SK-N-MC (cell line): Measurements from ENCODE around the gene PTPRN2.
"Not testable (repeated sequence)": the region's sequence is repeated elsewhere in the genome, so short reads cannot be mapped to it uniquely, and the experiment has no call there.

Experiments used
- DNase-seq: peaks from one replicate; pipeline ENCODE4 v3.0.0-alpha.2; 2011; ENCODE audit warnings: low read depth, low spot score
- H3K27ac ChIP-seq: fragments of 200-600 bp; sonication (generic); 2 replicates; pipeline ENCODE4 v1.5.1; 2016; ENCODE audit warnings: mixed run types
- H3K36me3 ChIP-seq: fragments of 200-600 bp; sonication (generic); 2 replicates; pipeline ENCODE4 v1.6.1; 2017; ENCODE audit warnings: antibody characterized with exemption, low read length, mixed read lengths; ENCODE audit not compliant: insufficient read depth
- H3K4me3 ChIP-seq: fragments of 200-600 bp; sonication (generic); 2 replicates; pipeline ENCODE4 v1.5.1; 2016
- H3K9ac ChIP-seq: fragments of 200-600 bp; sonication (generic); 2 replicates; pipeline ENCODE4 v1.8.0; 2017; ENCODE audit warnings: mixed run types, mixed read lengths; ENCODE audit not compliant: insufficient read length
- H3K9me3 ChIP-seq: fragments of 200-600 bp; sonication (generic); 2 replicates; pipeline ENCODE4 v1.6.1; 2017; ENCODE audit warnings: low read depth, mild to moderate bottlenecking, antibody characterized with exemption, low read length, moderate library complexity, mixed read lengths
- EZH2 ChIP-seq: fragments of 200-600 bp; sonication (generic); IDR thresholded peaks from one replicate; pipeline ENCODE4 v1.6.1; 2017; ENCODE audit warnings: antibody characterized with exemption
- FOXP2 ChIP-seq: optimal IDR thresholded peaks from 2 replicates; pipeline ENCODE3; 2011; ENCODE audit warnings: mild to moderate bottlenecking, moderate library complexity; ENCODE audit not compliant: insufficient read depth; ENCODE audit errors: extremely low read length, control extremely low read depth
- POLR2AphosphoS5 ChIP-seq: IDR thresholded peaks from 2 replicates; pipeline ENCODE4 v1.6.1; 2012; ENCODE audit warnings: mild to moderate bottlenecking, low read depth, low read length, borderline replicate concordance

Gene PTPRN2

GRCh38 chr7:158303121-158303520 lies 284.5 kb downstream of the PTPRN2 start:
- no peak for DNase-seq
- Histone ChIP-seq H3K4me3 (no peak overlapping the region), H3K27ac (peak overlapping the region; percentile 33; the same call in 1 of the 2 replicates), H3K9me3 (peaks cover 4% of the 10 kb centered on the region; the same call in 1 of the 2 replicates), H3K36me3 (no peaks in the 10 kb centered on the region), H3K9ac (no peak overlapping the region)
- TF ChIP-seq POLR2AphosphoS5 = no peak
- no peak for TF ChIP-seq EZH2
- no peak for TF ChIP-seq FOXP2

DNA sequence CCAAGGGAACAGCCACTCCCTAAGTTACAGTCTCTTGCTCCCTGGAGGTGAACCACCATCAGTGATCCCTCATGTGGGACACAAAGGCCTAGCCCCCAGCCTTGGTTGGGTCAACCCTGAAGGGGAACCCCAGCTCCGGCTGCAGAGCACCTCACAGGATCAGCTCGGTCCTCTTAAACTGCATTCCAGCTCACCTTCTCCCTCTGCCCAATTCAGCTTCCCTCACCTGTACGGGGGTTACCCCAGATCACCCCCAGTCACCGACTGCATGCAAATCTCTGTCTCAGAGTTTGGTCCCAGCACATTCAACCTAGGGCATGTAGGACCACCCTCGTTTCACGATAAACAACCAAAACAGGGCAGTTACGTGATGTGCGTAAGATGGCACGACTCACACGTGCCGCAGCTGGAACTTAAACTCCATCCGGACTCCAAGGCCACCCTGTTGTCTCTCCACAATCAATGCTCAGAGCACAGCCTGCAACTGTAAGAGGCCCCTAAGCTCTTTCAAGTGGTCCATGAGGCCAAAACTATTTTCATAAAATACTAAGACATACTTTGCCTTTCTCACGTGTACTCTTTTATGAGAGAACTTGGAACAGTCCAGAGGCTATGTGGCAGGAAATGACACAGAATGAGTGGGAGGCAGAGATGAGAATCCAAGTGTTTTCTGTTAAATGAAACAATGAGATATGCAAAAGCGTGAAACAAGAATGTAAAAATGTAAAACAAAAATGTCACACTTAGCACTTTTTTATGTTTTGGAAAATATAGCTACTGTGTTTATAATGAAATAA lies 285.2 kb downstream of the PTPRN2 start:
- Histone ChIP-seq H3K9ac (no peak overlapping the region), H3K36me3 (no peaks in the 10 kb centered on the region), H3K27ac (no peak overlapping the region; the same call in 1 of the 2 replicates), H3K9me3 (no peaks in the 10 kb centered on the region), H3K4me3 (no peak overlapping the region)
- TF ChIP-seq POLR2AphosphoS5 = peak; percentile 35; the same call in 1 of the 2 replicates
- TF ChIP-seq FOXP2 = peak; percentile 26
- no peak for TF ChIP-seq EZH2
- peak; percentile 51 for DNase-seq

DNA sequence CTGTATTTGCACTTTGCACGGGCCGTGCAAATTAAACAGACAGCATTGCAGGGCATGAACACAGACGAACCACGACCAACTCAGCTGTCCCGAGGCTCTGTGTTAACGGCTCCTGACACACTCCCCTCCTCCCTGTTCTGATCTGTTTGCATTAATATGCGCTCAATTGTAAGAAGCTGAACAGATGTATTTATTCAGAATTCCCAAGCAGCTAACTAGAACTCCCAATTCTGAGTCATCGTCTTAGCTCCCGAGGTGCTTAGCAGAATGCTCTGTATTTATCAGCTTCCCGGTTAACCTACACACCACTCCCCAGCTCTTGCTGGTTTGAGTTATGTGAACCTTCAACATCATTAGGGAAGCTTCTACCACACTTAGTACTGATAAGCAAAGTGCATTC lies 286.4 kb downstream of the PTPRN2 start:
- H3K27ac ChIP-seq = no peak overlapping the region
- TF ChIP-seq POLR2AphosphoS5 (no peak), FOXP2 (no peak), EZH2 (no peak)
- H3K4me3 ChIP-seq = no peak overlapping the region
- H3K9me3 ChIP-seq = no peaks in the 10 kb centered on the region
- no peak overlapping the region for H3K9ac ChIP-seq
- no peak for DNase-seq
- no peaks in the 10 kb centered on the region for H3K36me3 ChIP-seq

GRCh38 chr7:158300427-158300826 lies 287.2 kb downstream of the PTPRN2 start:
- no peak for DNase-seq
- Histone ChIP-seq H3K36me3 (no peaks in the 10 kb centered on the region), H3K9me3 (no peaks in the 10 kb centered on the region), H3K27ac (no peak overlapping the region), H3K4me3 (no peak overlapping the region), H3K9ac (no peak overlapping the region)
- TF ChIP-seq EZH2 = no peak

- H3K9me3 ChIP-seq = no peaks in the 10 kb centered on the region
- no peak overlapping the region for H3K27ac ChIP-seq
- H3K4me3 ChIP-seq = no peak overlapping the region
- DNase-seq = no peak
- TF ChIP-seq POLR2AphosphoS5 (no peak), FOXP2 (no peak), EZH2 (no peak)
- H3K9ac ChIP-seq = no peak overlapping the region
- no peaks in the 10 kb centered on the region for H3K36me3 ChIP-seq
These were observed 288.0 kb downstream of the PTPRN2 start for GRCh38 chr7:158299607-158300006.

GRCh38 chr7:158296798-158297104 lies 290.9 kb downstream of the PTPRN2 start:
- no peak overlapping the region for H3K27ac ChIP-seq
- H3K9ac ChIP-seq = no peak overlapping the region
- no peak overlapping the region for H3K4me3 ChIP-seq
- H3K36me3 ChIP-seq = no peaks in the 10 kb centered on the region
- TF ChIP-seq EZH2 = no peak
- TF ChIP-seq POLR2AphosphoS5 = no peak
- no peak for TF ChIP-seq FOXP2
- no peak for DNase-seq
- no peaks in the 10 kb centered on the region for H3K9me3 ChIP-seq

GRCh38 chr7:158295966-158296797 lies 291.4 kb downstream of the PTPRN2 start:
- Histone ChIP-seq H3K27ac (no peak overlapping the region), H3K4me3 (no peak overlapping the region), H3K9ac (no peak overlapping the region), H3K9me3 (no peaks in the 10 kb centered on the region), H3K36me3 (no peaks in the 10 kb centered on the region)
- TF ChIP-seq EZH2 (no peak), POLR2AphosphoS5 (no peak), FOXP2 (no peak)
- no peak for DNase-seq

GRCh38 chr7:158294468-158295215 lies 293.0 kb downstream of the PTPRN2 start:
- H3K4me3 ChIP-seq, H3K9ac ChIP-seq, H3K27ac ChIP-seq, H3K36me3 ChIP-seq, H3K9me3 ChIP-seq, DNase-seq: not testable (repeated sequence)
